Right renal pelvis (tissue), 4 donors: ENCODE data around the gene RANBP3. TPM values are rescaled to one million over a fixed set of nuclear protein-coding genes. Genes with fewer than 3 reads are reported as not detected.

ENCODE experiments used
- polyA plus RNA-seq, 4 donors: library from polyadenylated mRNA; unstranded; fragments of 120-200 nt; gene quantifications; one replicate each; pipeline ENCODE4 v1.2.1, GENCODE V29; 2013; ENCODE audit not compliant: insufficient read length in 4 of 4

Gene RANBP3
- polyA plus RNA-seq, 4 donors: 71.9 to 79.8 (median 75.2) TPM

Other genes with a start within 250 kb of the RANBP3 start
- 1 to 10 TPM; 1.7 to 4.5 (median 3.1) TPM for gene PRR22, start 193.4 kb downstream of the RANBP3 start, polyA plus RNA-seq
- 10 to 100 TPM; 19.5 to 33.1 (median 24.3) TPM for gene DUS3L, start 187.0 kb downstream of the RANBP3 start, polyA plus RNA-seq
- gene NRTN, start 173.1 kb downstream of the RANBP3 start, polyA plus RNA-seq: 1 to 10 TPM; 2.2 to 4.2 (median 2.6) TPM
- gene FUT6, start 138.4 kb downstream of the RANBP3 start, polyA plus RNA-seq: 10 to 100 TPM in 3 of 4 donors, 1 to 10 TPM in 1; 6.9 to 14.2 (median 10.8) TPM
- gene FUT3, start 126.7 kb downstream of the RANBP3 start, polyA plus RNA-seq: under 1 TPM; 0.25 to 0.70 (median 0.52) TPM
- under 1 TPM in 1 of 4 donors, not detected in 3; 0.04 TPM for gene FUT5, start 107.6 kb downstream of the RANBP3 start, polyA plus RNA-seq
- 100 to 1,000 TPM; 146 to 245 (median 156) TPM for gene NDUFA11, start 74.3 kb downstream of the RANBP3 start, polyA plus RNA-seq
- gene VMAC, start 73.3 kb downstream of the RANBP3 start, polyA plus RNA-seq: 1 to 10 TPM; 5.1 to 6.7 (median 5.9) TPM
- 10 to 100 TPM; 23.3 to 44.2 (median 29.1) TPM for gene CAPS, start 63.9 kb downstream of the RANBP3 start, polyA plus RNA-seq
- gene RFX2, start 132.4 kb upstream of the RANBP3 start, polyA plus RNA-seq: 1 to 10 TPM; 6.4 to 8.5 (median 7.6) TPM
- 1 to 10 TPM in 1 of 4 donors, under 1 TPM in 3; 0.61 to 1.1 (median 0.89) TPM for gene ACSBG2, start 157.5 kb upstream of the RANBP3 start, polyA plus RNA-seq